DMS79 (cell line): Measurements from ENCODE around the gene PTTG1IP.

Source experiments
- DNase-seq: peaks from one replicate; lab custom pipeline; 2025; lab: John Stamatoyannopoulos, UW

Gene PTTG1IP

GRCh38 chr21:44823179-44823660 lies 50.3 kb downstream of the PTTG1IP start:
- no peak for DNase-seq

GRCh38 chr21:44822484-44823178 lies 50.9 kb downstream of the PTTG1IP start:
- no peak for DNase-seq

GRCh38 chr21:44820851-44821250 lies 52.6 kb downstream of the PTTG1IP start:
- no peak for DNase-seq

GRCh38 chr21:44819283-44820243 lies 53.9 kb downstream of the PTTG1IP start:
- no peak for DNase-seq

GRCh38 chr21:44818640-44819011 lies 54.9 kb downstream of the PTTG1IP start:
- no peak for DNase-seq

- DNase-seq: peak; percentile 17
Observed at GRCh38 chr21:44817914-44818639, 55.4 kb downstream of the PTTG1IP start, which contains the start of gene SUMO3. Gene SUMO3 (minus strand): TSS chr21:44818062. CDS start chr21:44817968, 94 bp downstream.

GRCh38 chr21:44817506-44817880 lies 56.0 kb downstream of the PTTG1IP start:
- peak; percentile 23 for DNase-seq

GRCh38 chr21:44816761-44817505 lies 56.6 kb downstream of the PTTG1IP start:
- no peak for DNase-seq

GRCh38 chr21:44815852-44816628 lies 57.5 kb downstream of the PTTG1IP start:
- no peak for DNase-seq

- no peak for DNase-seq
Observed at GRCh38 chr21:44815225-44815624, 58.3 kb downstream of the PTTG1IP start.

GRCh38 chr21:44814498-44815023 lies 58.9 kb downstream of the PTTG1IP start:
- no peak for DNase-seq

GRCh38 chr21:44813727-44814126 lies 59.8 kb downstream of the PTTG1IP start:
- DNase-seq: no peak

GRCh38 chr21:44813149-44813548 lies 60.3 kb downstream of the PTTG1IP start:
- DNase-seq: no peak

GRCh38 chr21:44812640-44813039 lies 60.9 kb downstream of the PTTG1IP start:
- no peak for DNase-seq

- no peak for DNase-seq
Observed at GRCh38 chr21:44810779-44811178, 62.7 kb downstream of the PTTG1IP start.

GRCh38 chr21:44805859-44806258 lies 67.6 kb downstream of the PTTG1IP start:
- no peak for DNase-seq

- DNase-seq: no peak
Observed at GRCh38 chr21:44805226-44805625, 68.3 kb downstream of the PTTG1IP start.

GRCh38 chr21:44804762-44805161 lies 68.7 kb downstream of the PTTG1IP start:
- DNase-seq: no peak

- DNase-seq: no peak
Observed at GRCh38 chr21:44803651-44804050, 69.8 kb downstream of the PTTG1IP start.

GRCh38 chr21:44802396-44803153 lies 70.9 kb downstream of the PTTG1IP start:
- DNase-seq: no peak
